ENCODE data around the gene CBFA2T2. TPM values are rescaled to one million over a fixed set of nuclear protein-coding genes. Genes with fewer than 3 reads are reported as not detected.

Gene CBFA2T2
- total and polyA plus RNA-seq, 9 donors, result 9.4 to 29.8 (median 21.2) TPM

- peaks cover 3% of the 10 kb centered on the region for H3K4me1 ChIP-seq (ENCODE audit: insufficient read depth)
- H3K36me3 ChIP-seq, result no peaks in the 10 kb centered on the region
- no peaks in the 10 kb centered on the region for H3K27me3 ChIP-seq
- intact Hi-C loops (cut with DNase I), result loop anchor here in 3 of 4 donors (5.0 to 10.0 kb wide), 3 partner anchors 184 to 204 kb away; no protein-coding TSS in a partner anchor
- no peak overlapping the region for H3K4me3 ChIP-seq
- no peaks in the 10 kb centered on the region for H3K9me3 ChIP-seq
- 85 to 96% (median 90%) methylated on average over 4 of the region's 4 CpGs for WGBS, 3 donors
- TF ChIP-seq CTCF (IDR thresholded peaks at IDR 0.05), result no peak
- TF ChIP-seq POLR2A (IDR thresholded peaks at IDR 0.05), result no peak
- TF ChIP-seq EP300 (IDR thresholded peaks at IDR 0.05), result no peak
- DNase-seq, result peak in 2 of 5 donors; percentile 20 to 28
- H3K27ac ChIP-seq, result no peak overlapping the region
These were observed 169.0 kb downstream of the CBFA2T2 start for GRCh38 chr20:33658929-33659328.

GRCh38 chr20:33659341-33660034 lies 169.6 kb downstream of the CBFA2T2 start:
- 90 to 94% (median 92%) methylated on average over 30 to 32 of the region's 32 CpGs for WGBS, 3 donors
- Histone ChIP-seq H3K27ac (no peak overlapping the region), H3K4me1 (ENCODE audit: insufficient read depth) (peaks cover 5% of the 10 kb centered on the region), H3K9me3 (no peaks in the 10 kb centered on the region), H3K27me3 (no peaks in the 10 kb centered on the region), H3K4me3 (no peak overlapping the region), H3K36me3 (no peaks in the 10 kb centered on the region)
- intact Hi-C loops (cut with DNase I), result loop anchor here in 3 of 4 donors (5.0 to 10.0 kb wide), 4 partner anchors 75 to 205 kb away; partner anchors contain the start of gene ZNF341 (in 1 of the 3)
- TF ChIP-seq CTCF (IDR thresholded peaks at IDR 0.05) (no peak), EP300 (IDR thresholded peaks at IDR 0.05) (no peak), POLR2A (IDR thresholded peaks at IDR 0.05) (no peak)
- peak in 4 of 5 donors; percentile 36 to 46 (median 38) for DNase-seq

- 90 to 91% (median 91%) methylated on average over 17 to 21 of the region's 21 CpGs for WGBS, 3 donors
- no peak for TF ChIP-seq CTCF (IDR thresholded peaks at IDR 0.05)
- TF ChIP-seq EP300 (IDR thresholded peaks at IDR 0.05), result no peak
- no peak for TF ChIP-seq POLR2A (IDR thresholded peaks at IDR 0.05)
- Histone ChIP-seq H3K9me3 (no peaks in the 10 kb centered on the region), H3K4me1 (ENCODE audit: insufficient read depth) (peaks cover 5% of the 10 kb centered on the region), H3K27ac (no peak overlapping the region), H3K36me3 (no peaks in the 10 kb centered on the region), H3K4me3 (no peak overlapping the region), H3K27me3 (no peaks in the 10 kb centered on the region)
- intact Hi-C loops (cut with DNase I), result loop anchor here in 1 of 4 donors (10.0 kb wide), 1 partner anchor 75 kb away; the partner anchor contains the start of gene ZNF341
- DNase-seq, result peak in 4 of 5 donors; percentile 26 to 42 (median 34)
These were observed 170.3 kb downstream of the CBFA2T2 start for GRCh38 chr20:33660035-33660684.

- no peak overlapping the region for H3K27ac ChIP-seq
- 87 to 94% (median 91%) methylated on average over 7 of the region's 7 CpGs for WGBS, 3 donors
- no peaks in the 10 kb centered on the region for H3K36me3 ChIP-seq
- H3K9me3 ChIP-seq, result no peaks in the 10 kb centered on the region
- TF ChIP-seq EP300 (IDR thresholded peaks at IDR 0.05), result no peak
- TF ChIP-seq POLR2A (IDR thresholded peaks at IDR 0.05), result no peak
- TF ChIP-seq CTCF (IDR thresholded peaks at IDR 0.05), result no peak
- DNase-seq, result peak in 1 of 5 donors; percentile 34
- intact Hi-C loops (cut with DNase I), result loop anchor here in 1 of 4 donors (10.0 kb wide), 1 partner anchor 74 kb away; the partner anchor contains the start of gene ZNF341
- no peaks in the 10 kb centered on the region for H3K27me3 ChIP-seq
- H3K4me1 ChIP-seq (ENCODE audit: insufficient read depth), result peaks cover 5% of the 10 kb centered on the region
- H3K4me3 ChIP-seq, result no peak overlapping the region
These were observed 170.8 kb downstream of the CBFA2T2 start for GRCh38 chr20:33660685-33661058.
